A549 (cell line): Measurements from ENCODE around the gene CFB. TPM values are rescaled to one million over a fixed set of nuclear protein-coding genes. Genes with fewer than 3 reads are reported as not detected.
A peak's percentile ranks its signal among the peaks of the same experiment; 100 is the strongest.

Experiments
- ATAC-seq, 2 experiments: fragments of 200-7000 bp in 1 of 2; fragments of >200 bp in 1 of 2; cut with Nextera tagmentation in 1 of 2; cut with Tn5 transposase in 1 of 2; 3 replicates each; pipeline versions ENCODE4 v1.8.0 to v1.9.1; 2018 to 2020; ENCODE audit warnings: mild to moderate bottlenecking in 1 of 2, moderate library complexity in 1 of 2
- CTCF ChIA-PET: fragments of 300-600 bp; sonication (Branson Sonifier 250); formaldehyde crosslinking; extraction: SDS; loops from one replicate; lab custom pipeline; 2021; ENCODE audit warnings: antibody characterized with exemption, inconsistent platforms; lab: Yijun Ruan, JAX
- POLR2A ChIA-PET: fragments of 350-600 bp; formaldehyde crosslinking; extraction: SDS; loops from one replicate; lab custom pipeline; 2021; ENCODE audit warnings: antibody characterized with exemption, inconsistent platforms; lab: Yijun Ruan, JAX
- DNase-seq, 2 experiments: peaks; one replicate each; pipeline versions ENCODE4 v3.0.0 to v3.0.0-alpha.2; 2011 to 2016; ENCODE audit warnings: low read depth in 1 of 2, low spot score in 1 of 2
- FAIRE-seq: peaks from 2 replicates; lab custom pipeline; 2011; peaks lifted over from hg19 to GRCh38; lab: Jason Lieb, UNC
- H3K27ac ChIP-seq, 2 experiments: fragments of >200 bp; sonication (Bioruptor Twin); formaldehyde crosslinking; 3 replicates each; pipeline ENCODE4 v1.5.1; 2016 to 2017
- H3K4me1 ChIP-seq: fragments of >200 bp; sonication (Bioruptor Twin); formaldehyde crosslinking; 3 replicates; pipeline ENCODE4 v1.6.1; 2016
- H3K4me2 ChIP-seq: fragments of >200 bp; sonication (Bioruptor Twin); formaldehyde crosslinking; 3 replicates; pipeline ENCODE4 v1.6.1; 2016
- H3K4me3 ChIP-seq: fragments of >200 bp; sonication (Bioruptor Twin); formaldehyde crosslinking; 3 replicates; pipeline ENCODE4 v1.5.1; 2016
- H3K9me3 ChIP-seq: fragments of >200 bp; sonication (Bioruptor Twin); formaldehyde crosslinking; 3 replicates; pipeline ENCODE4 v1.6.1; 2016
- CBX2 ChIP-seq: fragments of 200-600 bp; sonication (generic); IDR thresholded peaks from 2 replicates; pipeline ENCODE4 v1.6.1; 2016; ENCODE audit warnings: low read depth, mild to moderate bottlenecking, borderline replicate concordance
- CEBPB ChIP-seq, 2 experiments: fragments of >200 bp in 1 of 2; sonication (Bioruptor Twin) in 1 of 2; formaldehyde crosslinking in 1 of 2; IDR thresholded peaks; 2 replicates each; pipeline ENCODE4 v1.6.1; 2012 to 2016
- CHD2 ChIP-seq: fragments of 150-350 bp; IDR thresholded peaks from 2 replicates; pipeline ENCODE4 v1.6.1; 2014; ENCODE audit warnings: low read length; ENCODE audit not compliant: partially characterized antibody
- CHD4 ChIP-seq: fragments of 200-600 bp; sonication (generic); IDR thresholded peaks from 2 replicates; pipeline ENCODE4 v1.6.1; 2016; ENCODE audit warnings: antibody characterized with exemption, mild to moderate bottlenecking, borderline replicate concordance
- EHF ChIP-seq: fragments of 250-450 bp; sonication (Bioruptor Pico); IDR thresholded peaks from 2 replicates; pipeline ENCODE4 v1.5.0; 2020; ENCODE audit warnings: mild to moderate bottlenecking
- EHMT2 ChIP-seq: fragments of 200-600 bp; sonication (generic); IDR thresholded peaks from 2 replicates; pipeline ENCODE4 v1.6.1; 2016; ENCODE audit warnings: antibody characterized with exemption, low read depth, mild to moderate bottlenecking, moderate library complexity
- FOSL2 ChIP-seq, 2 experiments: fragments of 450-650 bp in 1 of 2; fragments of >200 bp in 1 of 2; sonication (Bioruptor Twin) in 1 of 2; formaldehyde crosslinking; IDR thresholded peaks; 2 replicates each; pipeline versions ENCODE4 v1.5.0 to v1.6.1; 2016 to 2020; ENCODE audit warnings: mild to moderate bottlenecking in 1 of 2, moderate library complexity in 1 of 2
- HEYL ChIP-seq: fragments of 250-450 bp; sonication (Bioruptor Pico); IDR thresholded peaks from 2 replicates; pipeline ENCODE4 v1.8.0; 2021; ENCODE audit warnings: mild to moderate bottlenecking, moderate library complexity
- HOXB13 ChIP-seq: fragments of 250-450 bp; sonication (Bioruptor Pico); IDR thresholded peaks from 2 replicates; pipeline ENCODE4 v1.5.0; 2020; ENCODE audit warnings: low read depth, mild to moderate bottlenecking, moderate library complexity
- HOXB5 ChIP-seq: fragments of 250-450 bp; sonication (Bioruptor Pico); IDR thresholded peaks from 2 replicates; pipeline ENCODE4 v1.5.0; 2020; ENCODE audit warnings: mild to moderate bottlenecking, moderate library complexity
- JUN ChIP-seq, 2 experiments: fragments of >200 bp; sonication (Bioruptor Twin); formaldehyde crosslinking; IDR thresholded peaks; 2 replicates in 1 of 2; 3 replicates in 1 of 2; pipeline ENCODE4 v1.6.1; 2016 to 2017
- MAZ ChIP-seq: fragments of 150-350 bp; IDR thresholded peaks from 2 replicates; pipeline ENCODE4 v1.6.1; 2014; ENCODE audit warnings: antibody characterized with exemption, low read depth, low read length, borderline replicate concordance
- NFE2L2 ChIP-seq: fragments of 150-350 bp; conservative IDR thresholded peaks from 2 replicates; pipeline ENCODE4 v1.6.1; 2014; ENCODE audit warnings: low read length
- NR3C1 ChIP-seq: fragments of >200 bp; sonication (Bioruptor Twin); formaldehyde crosslinking; IDR thresholded peaks from 3 replicates; pipeline ENCODE4 v1.6.1; 2017
- PHF8 ChIP-seq: fragments of 200-600 bp; sonication (generic); IDR thresholded peaks from 2 replicates; pipeline ENCODE4 v1.6.1; 2016; ENCODE audit warnings: low read depth, mild to moderate bottlenecking, antibody characterized with exemption, moderate library complexity, borderline replicate concordance
- RAD21 ChIP-seq, 2 experiments: fragments of >200 bp in 1 of 2; sonication (Bioruptor Twin) in 1 of 2; formaldehyde crosslinking in 1 of 2; IDR thresholded peaks in 1 of 2; conservative IDR thresholded peaks in 1 of 2; 2 replicates in 1 of 2; 3 replicates in 1 of 2; pipeline ENCODE4 v1.6.1; 2012 to 2018; ENCODE audit warnings: inconsistent platforms in 1 of 2
- RNF2 ChIP-seq: fragments of 200-600 bp; sonication (generic); IDR thresholded peaks from 2 replicates; pipeline ENCODE4 v1.6.1; 2016; ENCODE audit warnings: low read depth, mild to moderate bottlenecking, antibody characterized with exemption, moderate library complexity, borderline replicate concordance
- SMC3 ChIP-seq: fragments of >200 bp; sonication (Bioruptor Twin); formaldehyde crosslinking; IDR thresholded peaks from 3 replicates; pipeline ENCODE4 v1.6.1; 2018; ENCODE audit warnings: inconsistent platforms
- ZFP36 ChIP-seq: fragments of 450-650 bp; IDR thresholded peaks from 2 replicates; pipeline ENCODE4 v1.6.1; 2014; ENCODE audit warnings: borderline replicate concordance; ENCODE audit not compliant: partially characterized antibody
- ZSCAN20 ChIP-seq: fragments of 250-450 bp; sonication (Bioruptor Pico); IDR thresholded peaks from 2 replicates; pipeline ENCODE4 v1.8.0; 2022; ENCODE audit warnings: mild to moderate bottlenecking, moderate library complexity
- WGBS: methylation state at CpG from one replicate; pipeline ENCODE4 v1.1.6; 2017; ENCODE audit errors: missing lambda C conversion rate; 5-methylcytosine and 5-hydroxymethylcytosine counted together
- polyA plus RNA-seq, 4 experiments: library from polyadenylated mRNA; depleted of rRNA in 3 of 4; stranded (reverse); fragments of >200 nt; fragmentation: RNase III in 1 of 4; extraction: RNeasy Plus Mini Kit Qiagen cat#74134 plus additional on column Dnase treatment in 1 of 4; gene quantifications; 2 replicates in 3 of 4; 3 replicates in 1 of 4; pipeline ENCODE4 v1.2.3, GENCODE V29; 2011 to 2017
- TF ChIP-seq, protein P1 (sequence below): fragments of 250-450 bp; sonication (Bioruptor Pico); IDR thresholded peaks from 2 replicates; pipeline ENCODE4 v1.5.0; 2020; ENCODE audit warnings: low read depth, mild to moderate bottlenecking, moderate library complexity
- TF ChIP-seq, protein P2 (sequence below): fragments of 250-450 bp; sonication (Bioruptor Pico); IDR thresholded peaks from 2 replicates; pipeline ENCODE4 v1.5.0; 2021; ENCODE audit warnings: mild to moderate bottlenecking, moderate library complexity, borderline replicate concordance
- TF ChIP-seq, protein P3 (sequence below): IDR thresholded peaks from 2 replicates; pipeline ENCODE4 v1.6.1; 2012

The CFB gene
- polyA plus RNA-seq, 2 of the 4 experiments (the other 2 are of a cell fraction): 4.4 to 5.6 TPM

DNA sequence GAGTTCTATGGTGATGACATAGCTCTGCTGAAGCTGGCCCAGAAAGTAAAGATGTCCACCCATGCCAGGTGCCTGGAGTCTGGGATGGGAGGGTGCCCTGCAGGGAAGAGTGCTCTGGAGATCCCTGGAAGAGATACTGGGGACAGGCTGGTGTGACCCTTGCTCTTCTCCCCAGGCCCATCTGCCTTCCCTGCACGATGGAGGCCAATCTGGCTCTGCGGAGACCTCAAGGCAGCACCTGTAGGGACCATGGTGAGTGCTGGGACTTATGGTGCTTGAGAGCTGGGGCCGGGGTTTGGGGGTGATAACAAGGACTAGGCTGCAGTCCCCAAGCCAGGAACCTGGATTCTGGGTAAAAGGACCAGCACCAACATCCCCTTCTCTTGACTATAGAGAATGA lies 2.2 kb upstream of the CFB start (continued):
- no peak for TF ChIP-seq ZFP36
- TF ChIP-seq EHF (CRISPR knock-in tag): no peak

DNA sequence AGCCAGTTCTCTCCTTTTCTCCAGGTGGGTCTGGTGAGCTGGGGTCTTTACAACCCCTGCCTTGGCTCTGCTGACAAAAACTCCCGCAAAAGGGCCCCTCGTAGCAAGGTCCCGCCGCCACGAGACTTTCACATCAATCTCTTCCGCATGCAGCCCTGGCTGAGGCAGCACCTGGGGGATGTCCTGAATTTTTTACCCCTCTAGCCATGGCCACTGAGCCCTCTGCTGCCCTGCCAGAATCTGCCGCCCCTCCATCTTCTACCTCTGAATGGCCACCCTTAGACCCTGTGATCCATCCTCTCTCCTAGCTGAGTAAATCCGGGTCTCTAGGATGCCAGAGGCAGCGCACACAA lies 765 bp upstream of the CFB start:
- no peak for DNase-seq
- 73% methylated on average over 9 of the region's 9 CpGs for WGBS
- Histone ChIP-seq H3K9me3 (no peaks in the 10 kb centered on the region), H3K4me1 (peaks cover 31% of the 10 kb centered on the region), H3K27ac (peak overlapping the region; percentile 17 to 83; a peak in 4 of 6 replicates), H3K4me2 (peak overlapping the region; percentile 70), H3K4me3 (no peak overlapping the region)
- no peak for ATAC-seq
- ChIA-PET CTCF (no interaction called here), POLR2A (interaction anchor here (1.0 to 1.6 kb wide), 2 partner anchors 43 to 47 kb away, joined by 5 to 14 read pairs; partner anchors contain the start of gene EHMT2)
- no peak for FAIRE-seq
- TF ChIP-seq HEYL (CRISPR knock-in tag) (no peak), ZSCAN20 (CRISPR knock-in tag) (no peak), HOXB5 (CRISPR knock-in tag) (no peak), NFE2L2 (no peak), EHF (CRISPR knock-in tag) (no peak), CHD2 (no peak), FOSL2 (IDR thresholded peaks at IDR 0.05) (no peak), FOSL2 (CRISPR knock-in tag; IDR thresholded peaks at IDR 0.05) (no peak), SMC3 (no peak), EHMT2 (no peak)
- TF ChIP-seq, protein P1, sequence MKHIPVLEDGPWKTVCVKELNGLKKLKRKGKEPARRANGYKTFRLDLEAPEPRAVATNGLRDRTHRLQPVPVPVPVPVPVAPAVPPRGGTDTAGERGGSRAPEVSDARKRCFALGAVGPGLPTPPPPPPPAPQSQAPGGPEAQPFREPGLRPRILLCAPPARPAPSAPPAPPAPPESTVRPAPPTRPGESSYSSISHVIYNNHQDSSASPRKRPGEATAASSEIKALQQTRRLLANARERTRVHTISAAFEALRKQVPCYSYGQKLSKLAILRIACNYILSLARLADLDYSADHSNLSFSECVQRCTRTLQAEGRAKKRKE (CRISPR knock-in tag): no peak

DNA sequence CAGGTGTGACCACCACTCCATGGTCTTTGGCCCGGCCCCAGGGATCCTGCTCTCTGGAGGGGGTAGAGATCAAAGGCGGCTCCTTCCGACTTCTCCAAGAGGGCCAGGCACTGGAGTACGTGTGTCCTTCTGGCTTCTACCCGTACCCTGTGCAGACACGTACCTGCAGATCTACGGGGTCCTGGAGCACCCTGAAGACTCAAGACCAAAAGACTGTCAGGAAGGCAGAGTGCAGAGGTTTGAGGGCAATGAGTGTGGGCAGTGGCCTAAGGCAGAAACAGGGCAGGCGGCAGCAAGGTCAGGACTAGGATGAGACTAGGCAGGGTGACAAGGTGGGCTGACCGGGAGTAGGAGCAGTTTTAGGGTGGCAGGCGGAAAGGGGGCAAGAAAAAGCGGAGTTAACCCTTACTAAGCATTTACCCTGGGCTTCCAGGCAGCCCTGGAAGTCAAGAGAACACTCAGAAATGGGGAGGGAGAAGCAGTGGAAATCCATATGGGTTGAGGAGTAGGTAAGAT lies 533 bp downstream of the CFB start:
- TF ChIP-seq NR3C1 (no peak), RNF2 (no peak), JUN (IDR thresholded peaks at IDR 0.05) (no peak)
- ChIA-PET POLR2A (interaction anchor here (1.0 kb wide), 1 partner anchor 44 kb away, joined by 5 read pairs; no protein-coding TSS in a partner anchor), CTCF (no interaction called here)
- no peak for FAIRE-seq
- WGBS: 96% methylated on average over 8 of the region's 11 CpGs
- peak overlapping the region; percentile 70 for H3K4me2 ChIP-seq
- peak overlapping the region; percentile 61 to 83; a peak in 4 of 6 replicates for H3K27ac ChIP-seq
- no peak for DNase-seq
- no peaks in the 10 kb centered on the region for H3K9me3 ChIP-seq
- H3K4me3 ChIP-seq: no peak overlapping the region
- H3K4me1 ChIP-seq: peaks cover 18% of the 10 kb centered on the region
- ATAC-seq: peak in 1 of 2 experiments; percentile 2; a peak in 2 of 6 replicates

DNA sequence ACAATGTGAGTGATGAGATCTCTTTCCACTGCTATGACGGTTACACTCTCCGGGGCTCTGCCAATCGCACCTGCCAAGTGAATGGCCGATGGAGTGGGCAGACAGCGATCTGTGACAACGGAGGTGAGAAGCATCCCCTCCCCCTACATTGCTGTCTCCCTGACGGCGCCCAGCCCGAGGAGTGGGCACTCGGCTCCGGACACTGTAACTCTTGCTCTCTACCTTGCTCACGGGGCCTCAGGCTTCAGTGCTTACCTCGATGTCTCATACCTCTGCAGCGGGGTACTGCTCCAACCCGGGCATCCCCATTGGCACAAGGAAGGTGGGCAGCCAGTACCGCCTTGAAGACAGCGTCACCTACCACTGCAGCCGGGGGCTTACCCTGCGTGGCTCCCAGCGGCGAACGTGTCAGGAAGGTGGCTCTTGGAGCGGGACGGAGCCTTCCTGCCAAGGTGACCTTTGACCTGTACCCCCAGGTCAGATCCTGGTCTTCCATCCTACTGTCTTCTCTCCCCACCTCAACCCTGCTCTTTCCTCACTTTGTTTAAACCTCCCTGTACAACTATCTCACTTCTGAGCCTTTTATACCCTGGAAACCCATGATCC lies 1.3 kb downstream of the CFB start:
- no peak for ATAC-seq
- no peak overlapping the region for H3K4me3 ChIP-seq
- no peaks in the 10 kb centered on the region for H3K9me3 ChIP-seq
- H3K27ac ChIP-seq: no peak overlapping the region
- WGBS: 92% methylated on average over 13 of the region's 24 CpGs
- POLR2A ChIA-PET: no interaction called here
- DNase-seq: no peak
- no peak for TF ChIP-seq CBX2
- TF ChIP-seq, protein P2, sequence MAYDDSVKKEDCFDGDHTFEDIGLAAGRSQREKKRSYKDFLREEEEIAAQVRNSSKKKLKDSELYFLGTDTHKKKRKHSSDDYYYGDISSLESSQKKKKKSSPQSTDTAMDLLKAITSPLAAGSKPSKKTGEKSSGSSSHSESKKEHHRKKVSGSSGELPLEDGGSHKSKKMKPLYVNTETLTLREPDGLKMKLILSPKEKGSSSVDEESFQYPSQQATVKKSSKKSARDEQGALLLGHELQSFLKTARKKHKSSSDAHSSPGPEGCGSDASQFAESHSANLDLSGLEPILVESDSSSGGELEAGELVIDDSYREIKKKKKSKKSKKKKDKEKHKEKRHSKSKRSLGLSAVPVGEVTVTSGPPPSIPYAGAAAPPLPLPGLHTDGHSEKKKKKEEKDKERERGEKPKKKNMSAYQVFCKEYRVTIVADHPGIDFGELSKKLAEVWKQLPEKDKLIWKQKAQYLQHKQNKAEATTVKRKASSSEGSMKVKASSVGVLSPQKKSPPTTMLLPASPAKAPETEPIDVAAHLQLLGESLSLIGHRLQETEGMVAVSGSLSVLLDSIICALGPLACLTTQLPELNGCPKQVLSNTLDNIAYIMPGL: no peak
- no peak for TF ChIP-seq CHD4
- TF ChIP-seq NR3C1: no peak
- no peak for TF ChIP-seq RAD21 (conservative IDR thresholded peaks at IDR 0.05 in 1 of 2, IDR thresholded peaks at IDR 0.05 in 1 of 2)
- TF ChIP-seq ZFP36: no peak
- TF ChIP-seq, protein P3, sequence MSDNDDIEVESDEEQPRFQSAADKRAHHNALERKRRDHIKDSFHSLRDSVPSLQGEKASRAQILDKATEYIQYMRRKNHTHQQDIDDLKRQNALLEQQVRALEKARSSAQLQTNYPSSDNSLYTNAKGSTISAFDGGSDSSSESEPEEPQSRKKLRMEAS: no peak
- TF ChIP-seq MAZ: no peak
- TF ChIP-seq CEBPB (IDR thresholded peaks at IDR 0.05): no peak
- no peak for TF ChIP-seq HOXB13 (CRISPR knock-in tag)
- no peak for TF ChIP-seq HOXB5 (CRISPR knock-in tag)
- TF ChIP-seq PHF8: no peak
- H3K4me2 ChIP-seq: no peak overlapping the region
- CTCF ChIA-PET: no interaction called here
- H3K4me1 ChIP-seq: peaks cover 17% of the 10 kb centered on the region
- FAIRE-seq: no peak
